Common myeloid progenitor, CD34-positive (primary cell): ENCODE results near the gene ZNF433.
A peak's percentile ranks its signal among the peaks of the same experiment; 100 is the strongest.
"Not testable (repeated sequence)": the region's sequence is repeated elsewhere in the genome, so short reads cannot be mapped to it uniquely, and the experiment has no call there.

ENCODE experiments used
- CTCF ChIA-PET: fragments of 350-600 bp; sonication (Branson Sonifier 250); formaldehyde crosslinking; loops from one replicate; lab custom pipeline; 2021; ENCODE audit warnings: antibody characterized with exemption; lab: Charles Lee
- POLR2A ChIA-PET: fragments of 350-600 bp; sonication (Branson Sonifier 250); formaldehyde crosslinking; loops from one replicate; lab custom pipeline; 2021; ENCODE audit warnings: antibody characterized with exemption; lab: Charles Lee
- DNase-seq, 3 donors: peaks; one replicate each; pipeline versions ENCODE4 v3.0.0 to v3.0.0-alpha.2; 2013
- H3K27ac ChIP-seq, 2 experiments: 1 replicate in 1 of 2; 2 replicates in 1 of 2; pipeline ENCODE4 v1.7.0; 2013; ENCODE audit warnings: inconsistent platforms in 2 of 2, low read length in 2 of 2, mild to moderate bottlenecking in 2 of 2, low read depth in 1 of 2, moderate library complexity in 1 of 2; ENCODE audit not compliant: severe bottlenecking in 2 of 2, insufficient read depth in 1 of 2, poor library complexity in 1 of 2
- H3K27me3 ChIP-seq, 5 experiments: replicated peaks in 2 of 5; 1 replicate in 3 of 5; 2 replicates in 2 of 5; pipeline versions ENCODE4 v1.6.1 to v1.7.0; 2013; ENCODE audit warnings: low read length in 4 of 5, mild to moderate bottlenecking in 2 of 5, moderate library complexity in 2 of 5, inconsistent platforms in 1 of 5; ENCODE audit not compliant: insufficient read depth in 5 of 5, control insufficient read depth in 4 of 5
- H3K36me3 ChIP-seq, 4 experiments: 1 replicate in 2 of 4; 2 replicates in 2 of 4; pipeline versions ENCODE4 v1.6.1 to v1.7.0; 2013; ENCODE audit warnings: low read length in 3 of 4, control low read depth in 1 of 4, mild to moderate bottlenecking in 1 of 4; ENCODE audit not compliant: control insufficient read depth in 4 of 4, insufficient read depth in 4 of 4
- H3K4me1 ChIP-seq, 4 experiments: 1 replicate in 3 of 4; 2 replicates in 1 of 4; pipeline versions ENCODE4 v1.6.1 to v1.7.1; 2013; ENCODE audit warnings: low read length in 3 of 4, mild to moderate bottlenecking in 3 of 4, control low read depth in 1 of 4, inconsistent platforms in 1 of 4, moderate library complexity in 1 of 4; ENCODE audit not compliant: control insufficient read depth in 4 of 4, insufficient read depth in 4 of 4; ENCODE audit errors: control extremely low read depth in 1 of 4
- H3K4me3 ChIP-seq, 7 experiments: 1 replicate in 4 of 7; 2 replicates in 3 of 7; pipeline versions ENCODE4 v1.5.1 to v1.7.0; 2013; ENCODE audit warnings: mild to moderate bottlenecking in 7 of 7, low read length in 6 of 7, moderate library complexity in 6 of 7, inconsistent platforms in 2 of 7, low read depth in 2 of 7, control low read depth in 1 of 7; ENCODE audit not compliant: insufficient read depth in 4 of 7, control insufficient read depth in 1 of 7; ENCODE audit errors: extremely low read depth in 1 of 7
- H3K9me3 ChIP-seq, 5 experiments: 1 replicate in 4 of 5; 2 replicates in 1 of 5; pipeline versions ENCODE4 v1.6.1 to v1.7.1; 2013; ENCODE audit warnings: low read length in 4 of 5, mild to moderate bottlenecking in 2 of 5, inconsistent platforms in 1 of 5, low read depth in 1 of 5, moderate library complexity in 1 of 5; ENCODE audit not compliant: control insufficient read depth in 4 of 5, insufficient read depth in 2 of 5; ENCODE audit errors: control extremely low read depth in 1 of 5
- WGBS: methylation state at CpG from one replicate; pipeline ENCODE4 v1.1.5; 2013; ENCODE audit not compliant: insufficient coverage; 5-methylcytosine and 5-hydroxymethylcytosine counted together

ZNF433 gene

DNA sequence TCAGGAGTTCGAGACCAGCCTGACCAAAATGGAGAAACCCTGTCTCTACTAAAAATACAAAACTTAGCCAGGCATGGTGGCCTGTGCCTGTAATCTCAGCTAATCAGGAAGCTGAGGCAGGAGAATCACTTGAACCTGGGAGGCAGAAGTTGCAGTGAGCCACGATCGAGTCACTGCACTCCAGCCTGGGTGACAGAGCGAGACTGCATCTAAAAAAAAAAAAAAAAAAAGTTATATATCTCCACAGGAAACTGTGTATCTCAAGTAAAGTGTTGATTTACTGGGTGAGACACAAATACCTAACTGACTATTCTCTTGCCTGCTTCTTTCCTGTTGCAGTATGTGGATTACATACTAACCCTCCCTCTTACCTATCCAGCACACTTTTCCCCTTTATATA is 43.6 kb downstream of the ZNF433 start:
- H3K27me3 ChIP-seq, DNase-seq, POLR2A ChIA-PET, H3K4me3 ChIP-seq: not testable (repeated sequence)
- Histone ChIP-seq H3K27ac (peak overlapping the region in 1 of 2 experiments; percentile 20), H3K4me1 (peaks cover 0 to 13% (median 12%) of the 10 kb centered on the region in 4 experiments), H3K36me3 (peaks cover 0 to 40% (median 7%) of the 10 kb centered on the region in 4 experiments), H3K9me3 (peaks cover 0 to 19% (median 0%) of the 10 kb centered on the region in 5 experiments)
- WGBS, result 100% methylated on average over 1 of the region's 4 CpGs
- CTCF ChIA-PET, result interaction anchor here (0.9 to 2.2 kb wide), 5 partner anchors 29 to 194 kb away, joined by 3 to 7 read pairs (median 6); partner anchors contain the start of gene ZNF491

DNA sequence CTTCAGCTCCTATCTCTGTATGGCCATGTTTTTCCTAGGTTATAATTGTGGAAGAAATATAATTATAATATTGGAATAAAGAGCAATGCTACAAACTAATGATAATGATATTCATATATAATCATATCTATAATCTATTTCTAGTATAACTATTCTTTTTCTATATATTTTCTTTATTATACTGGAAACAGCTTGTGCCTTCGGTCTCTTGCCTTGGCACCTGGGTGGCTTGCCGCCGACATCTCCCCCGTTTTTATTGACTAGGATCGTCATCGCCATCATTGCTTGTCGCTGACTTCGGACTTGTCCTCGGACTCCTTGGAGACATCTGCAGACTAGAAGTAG is 46.4 kb downstream of the ZNF433 start:
- ChIA-PET CTCF (interaction anchor here (0.6 to 5.2 kb wide), 21 partner anchors 8 to 192 kb away, joined by 3 to 65 read pairs (median 4); partner anchors contain the start of genes ZNF20, ZNF491, ZNF69 and ZNF700), POLR2A (interaction anchor here (1.2 to 2.7 kb wide), 4 partner anchors 25 to 151 kb away, joined by 4 to 22 read pairs (median 12); partner anchors contain the start of genes ZNF20, ZNF700 and ZNF763)
- H3K27me3 ChIP-seq, result no peaks in the 10 kb centered on the region
- no peak for DNase-seq
- peaks cover 0 to 13% (median 12%) of the 10 kb centered on the region in 4 experiments for H3K4me1 ChIP-seq
- peaks cover 0 to 28% (median 2%) of the 10 kb centered on the region in 4 experiments for H3K36me3 ChIP-seq
- 84% methylated on average over 8 of the region's 9 CpGs for whole genome bisulfite sequencing
- H3K9me3 ChIP-seq, result peaks cover 0 to 11% (median 0%) of the 10 kb centered on the region in 5 experiments
- H3K27ac ChIP-seq, result peak overlapping the region; percentile 91 to 94
- H3K4me3 ChIP-seq, result peak overlapping the region in 6 of 7 experiments; percentile 38 to 99 (median 98)

- DNase-seq, result peak; percentile 95 to 99 (median 98)
- H3K36me3 ChIP-seq, result peaks cover 0 to 20% (median 2%) of the 10 kb centered on the region in 4 experiments
- under 1% methylated on average over 42 of the region's 54 CpGs for WGBS
- H3K27me3 ChIP-seq, result no peaks in the 10 kb centered on the region
- ChIA-PET POLR2A (interaction anchor here (0.6 to 2.7 kb wide), 10 partner anchors 17 to 552 kb away, joined by 3 to 22 read pairs (median 4); partner anchors contain the start of genes ZNF20, ZNF491, ZNF625 and ZNF69), CTCF (interaction anchor here (0.5 to 5.2 kb wide), 21 partner anchors 10 to 201 kb away, joined by 3 to 65 read pairs (median 4); partner anchors contain the start of genes ZNF491, ZNF69, ZNF700 and ZNF763)
- peak overlapping the region; percentile 92 to 99 (median 98) for H3K4me3 ChIP-seq
- H3K4me1 ChIP-seq, result peaks cover 0 to 13% (median 12%) of the 10 kb centered on the region in 4 experiments
- peak overlapping the region; percentile 91 to 94 for H3K27ac ChIP-seq
- peaks cover 0 to 25% (median 3%) of the 10 kb centered on the region in 5 experiments for H3K9me3 ChIP-seq
Measured at GRCh38 chr19:11987405-11988281, 47.8 kb downstream of the ZNF433 start.

GRCh38 chr19:11986754-11987153 is 48.7 kb downstream of the ZNF433 start:
- peak overlapping the region in 2 of 7 experiments; percentile 98 for H3K4me3 ChIP-seq
- DNase-seq, result no peak
- H3K27ac ChIP-seq, result no peak overlapping the region
- H3K27me3 ChIP-seq, result no peaks in the 10 kb centered on the region
- POLR2A ChIA-PET, result interaction anchor here (0.6 to 2.7 kb wide), 5 partner anchors 16 to 188 kb away, joined by 3 to 19 read pairs (median 3); partner anchors contain the start of genes ZNF491, ZNF69, ZNF700 and ZNF763
- H3K4me1 ChIP-seq, result peaks cover 0 to 11% (median 11%) of the 10 kb centered on the region in 4 experiments
- 93% methylated on average over 15 of the region's 17 CpGs for WGBS
- CTCF ChIA-PET, result interaction anchor here (0.8 to 5.2 kb wide), 6 partner anchors 13 to 107 kb away, joined by 3 to 65 read pairs (median 5); partner anchors contain the start of genes ZNF700 and ZNF763
- H3K9me3 ChIP-seq, result peaks cover 0 to 31% (median 7%) of the 10 kb centered on the region in 5 experiments
- peaks cover 0 to 19% (median 2%) of the 10 kb centered on the region in 4 experiments for H3K36me3 ChIP-seq

GRCh38 chr19:11984986-11985385 is 50.5 kb downstream of the ZNF433 start:
- peak; percentile 27 to 55 (median 34) for DNase-seq
- H3K27ac ChIP-seq, result no peak overlapping the region
- 21% methylated on average over 3 of the region's 5 CpGs for WGBS
- H3K9me3 ChIP-seq, result peaks cover 0 to 45% (median 23%) of the 10 kb centered on the region in 5 experiments
- peaks cover 0 to 4% (median under 1%) of the 10 kb centered on the region in 4 experiments for H3K36me3 ChIP-seq
- no peak overlapping the region for H3K4me3 ChIP-seq
- H3K27me3 ChIP-seq, result no peaks in the 10 kb centered on the region
- POLR2A ChIA-PET, result no interaction called here
- CTCF ChIA-PET, result interaction anchor here (1.4 to 1.7 kb wide), 2 partner anchors 103 to 187 kb away, joined by 4 read pairs; no protein-coding TSS in a partner anchor
- H3K4me1 ChIP-seq, result peaks cover 0 to 11% (median 7%) of the 10 kb centered on the region in 4 experiments

DNA sequence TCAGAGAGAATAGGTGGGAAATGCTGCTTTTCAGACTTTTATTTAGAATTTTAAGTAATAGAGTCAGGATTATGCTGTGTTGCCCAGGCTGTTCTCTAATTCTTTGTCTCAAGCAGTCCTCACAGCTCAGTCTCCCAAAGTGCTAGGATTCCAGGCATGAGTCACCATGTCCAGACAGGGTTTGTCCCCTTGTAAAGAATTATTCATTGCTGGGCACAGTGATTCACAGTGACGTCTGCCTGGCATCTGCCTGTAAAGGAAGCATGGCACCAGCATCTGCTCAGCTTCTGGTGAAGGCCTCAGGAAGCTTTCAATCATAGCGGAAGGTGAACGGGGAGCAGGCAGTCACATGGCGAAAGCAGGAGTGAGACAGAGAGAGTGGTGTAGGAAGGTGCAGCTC is 53.0 kb downstream of the ZNF433 start:
- Histone ChIP-seq H3K36me3 (peaks cover 7 to 25% (median 12%) of the 10 kb centered on the region in 4 experiments), H3K4me1 (peaks cover 0 to 2% (median 1%) of the 10 kb centered on the region in 4 experiments), H3K4me3 (no peak overlapping the region), H3K27me3 (no peaks in the 10 kb centered on the region), H3K9me3 (peaks cover 7 to 69% (median 48%) of the 10 kb centered on the region in 5 experiments), H3K27ac (no peak overlapping the region)
- no peak for DNase-seq
- POLR2A ChIA-PET, result no interaction called here
- 82% methylated on average over 1 of the region's 4 CpGs for WGBS
- CTCF ChIA-PET, result interaction anchor here (0.8 to 2.1 kb wide), 2 partner anchors 19 to 185 kb away, joined by 3 to 6 read pairs; no protein-coding TSS in a partner anchor
